HG02571 (cell line): ENCODE measurements around the gene NR1H4.
"Not testable (repeated sequence)": the region's sequence is repeated elsewhere in the genome, so short reads cannot be mapped to it uniquely, and the experiment has no call there.

Experiments
- ATAC-seq: cut with Tn5 transposase; IDR thresholded peaks from one replicate; pipeline ENCODE4 v1.9.1; 2021; ENCODE audit warnings: mild to moderate bottlenecking, moderate library complexity; ENCODE audit not compliant: unreplicated experiment

The NR1H4 gene

GRCh38 chr12:100566887-100567637 is 93.4 kb downstream of the NR1H4 start:
- ATAC-seq, result peak; percentile 97

DNA sequence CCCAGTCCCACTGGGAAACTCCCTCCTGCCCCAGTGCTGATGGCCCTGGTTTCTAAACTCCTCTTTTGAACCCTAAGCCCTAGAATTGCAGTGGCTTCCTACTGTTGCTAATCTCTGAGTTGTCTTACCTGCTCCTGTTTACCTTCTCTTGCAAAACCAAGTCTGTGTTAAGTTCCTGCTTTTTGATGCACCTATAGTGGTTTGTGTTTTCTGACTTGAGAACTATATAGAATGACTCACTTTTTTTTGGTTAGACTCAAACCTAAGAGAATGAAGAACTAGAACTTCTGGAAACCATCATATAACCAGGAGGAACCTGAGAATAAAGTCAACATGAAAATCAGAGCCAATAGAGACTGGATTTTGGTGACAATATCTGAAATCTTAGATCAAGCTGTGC is 94.3 kb downstream of the NR1H4 start:
- peak; percentile 16 for ATAC-seq

DNA sequence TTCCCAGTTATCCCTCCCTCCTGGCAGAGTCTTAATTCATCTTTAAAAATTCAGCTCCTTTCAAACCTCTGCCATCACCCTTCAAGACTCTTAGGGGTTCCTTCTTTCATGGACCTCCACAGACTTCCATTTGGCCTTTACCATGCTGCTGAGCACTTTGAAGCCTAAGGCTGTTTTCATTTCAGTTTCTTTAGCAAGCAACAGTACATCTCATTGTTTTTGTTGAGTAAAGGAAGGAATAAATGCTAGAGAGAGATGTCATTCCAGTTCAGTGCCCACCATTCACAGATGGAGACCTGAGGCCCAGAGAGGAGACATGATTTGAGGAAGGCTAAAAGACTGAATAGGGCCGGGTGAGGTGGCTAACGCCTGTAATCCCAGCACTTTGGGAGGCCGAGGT is 98.5 kb downstream of the NR1H4 start:
- no peak for ATAC-seq

GRCh38 chr12:100573292-100574186 is 99.9 kb downstream of the NR1H4 start, which contains the start of gene GAS2L3:
Gene GAS2L3, plus strand, starts transcription at chr12:100573684. Its CDS starts 21,221 bp downstream, at chr12:100594905.
- peak; percentile 98 for ATAC-seq

DNA sequence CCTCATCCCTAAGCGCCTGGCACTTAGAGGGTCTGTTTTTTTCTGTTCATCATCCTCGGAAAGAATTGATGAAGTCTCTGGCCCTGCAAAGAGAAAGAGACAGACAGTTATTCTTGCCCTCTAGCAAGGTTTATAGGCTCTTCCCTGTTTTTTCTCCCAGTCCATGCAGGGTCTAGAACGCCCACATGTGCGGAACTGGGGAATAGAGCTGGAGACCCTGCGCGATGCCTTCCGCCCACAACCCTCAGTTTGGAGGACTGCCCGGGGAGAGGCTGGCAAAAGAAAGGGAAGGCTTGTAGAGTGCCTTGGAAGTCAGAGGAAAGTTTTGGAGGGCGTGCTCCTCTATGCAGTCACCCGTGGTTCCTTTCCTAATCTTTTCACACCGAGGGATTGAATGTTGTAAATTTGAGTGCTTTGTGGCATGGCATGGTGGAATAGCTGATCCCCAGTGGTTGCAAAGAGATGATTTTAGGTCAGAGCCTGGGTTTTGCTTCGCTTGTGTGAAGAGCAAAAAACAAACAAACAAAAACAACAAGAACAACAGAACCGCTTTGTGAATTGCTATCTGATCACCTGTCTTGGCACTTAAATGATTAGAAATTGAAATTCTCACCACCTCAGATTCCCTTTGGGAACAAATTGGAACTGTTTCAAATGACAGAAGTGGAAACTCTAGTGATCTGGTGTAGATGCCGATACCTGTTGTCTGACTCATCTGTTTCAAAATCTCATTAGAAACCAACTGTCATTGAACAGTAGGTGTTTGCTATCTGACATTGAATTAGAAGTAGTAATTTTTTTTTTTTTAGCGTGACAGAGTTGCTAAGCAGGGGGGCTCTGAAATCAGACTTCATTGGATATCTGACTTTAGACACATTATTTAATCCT is 100.8 kb downstream of the NR1H4 start:
- ATAC-seq, result no peak

DNA sequence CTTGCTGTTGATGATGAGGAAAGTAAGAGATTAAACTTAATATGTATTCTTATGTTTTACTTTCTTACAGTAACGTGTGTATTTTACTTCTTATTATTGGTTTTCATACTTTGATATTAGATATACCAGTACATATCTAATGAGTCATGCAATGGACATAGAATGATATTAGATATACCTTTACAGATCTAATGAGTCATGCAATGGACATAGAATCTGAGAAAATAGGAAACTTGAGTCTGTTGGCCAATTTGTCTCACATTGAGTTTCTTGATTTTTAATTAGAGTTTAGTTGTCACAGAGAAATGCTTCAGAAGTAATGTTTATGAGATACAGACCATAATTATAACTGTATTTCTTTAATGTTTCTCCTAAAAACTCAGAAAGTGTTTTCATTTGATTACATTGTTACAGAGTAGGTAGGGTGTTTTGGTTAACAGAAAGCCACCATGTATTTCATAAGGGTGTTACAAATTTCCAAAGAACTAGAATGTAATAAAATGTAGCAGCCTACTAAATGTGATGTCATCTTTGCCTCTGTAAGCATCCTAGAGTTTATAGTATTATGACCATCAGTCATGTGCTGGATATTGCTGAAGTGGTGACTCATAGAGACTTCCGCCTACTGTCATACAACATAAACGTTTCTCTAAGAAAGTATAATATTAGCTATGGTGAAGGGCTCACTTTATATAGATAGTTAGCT is 102.8 kb downstream of the NR1H4 start:
- ATAC-seq, result no peak

- ATAC-seq, result no peak
Observed at GRCh38 chr12:100578923-100579322, 105.3 kb downstream of the NR1H4 start.

DNA sequence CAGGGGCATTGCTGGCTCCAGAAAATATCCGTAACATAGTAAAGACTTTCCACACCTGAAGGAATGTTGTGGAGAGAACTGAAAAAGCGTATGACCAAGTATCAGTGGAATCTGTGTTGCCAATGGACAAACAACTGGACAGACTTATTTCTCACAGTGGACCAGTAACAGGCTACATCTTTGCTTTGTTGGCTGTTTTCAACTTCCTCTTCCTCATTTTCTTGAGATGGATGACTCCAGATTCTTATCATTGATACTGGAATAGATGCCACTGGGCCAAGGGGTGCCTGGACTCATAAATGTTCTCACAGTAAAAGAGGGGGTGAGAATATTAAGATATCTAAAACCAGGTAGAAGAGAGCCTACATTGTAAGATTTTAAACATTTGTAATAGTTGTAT is 106.2 kb downstream of the NR1H4 start:
- ATAC-seq, result no peak

DNA sequence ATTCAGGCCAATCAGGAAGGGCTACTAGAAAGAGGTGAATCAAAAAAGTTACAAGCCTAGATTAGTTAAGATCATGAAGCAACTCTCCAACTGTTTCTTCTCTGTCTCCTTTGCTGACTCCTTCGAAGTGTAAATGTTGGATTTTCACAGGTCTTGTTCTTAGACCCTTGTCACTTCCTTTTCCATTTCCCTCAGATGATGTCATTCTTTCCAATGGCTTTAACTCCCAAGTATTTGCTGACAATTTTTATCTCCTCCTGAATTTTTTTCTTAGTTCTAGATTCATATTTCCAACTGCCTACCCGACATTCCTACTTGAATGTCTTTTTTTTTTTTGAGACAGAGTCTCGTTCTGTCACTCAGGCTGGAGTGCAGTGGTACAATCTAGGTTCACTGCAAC is 110.6 kb downstream of the NR1H4 start:
- no peak for ATAC-seq

GRCh38 chr12:100591979-100592378 is 118.3 kb downstream of the NR1H4 start:
- no peak for ATAC-seq

DNA sequence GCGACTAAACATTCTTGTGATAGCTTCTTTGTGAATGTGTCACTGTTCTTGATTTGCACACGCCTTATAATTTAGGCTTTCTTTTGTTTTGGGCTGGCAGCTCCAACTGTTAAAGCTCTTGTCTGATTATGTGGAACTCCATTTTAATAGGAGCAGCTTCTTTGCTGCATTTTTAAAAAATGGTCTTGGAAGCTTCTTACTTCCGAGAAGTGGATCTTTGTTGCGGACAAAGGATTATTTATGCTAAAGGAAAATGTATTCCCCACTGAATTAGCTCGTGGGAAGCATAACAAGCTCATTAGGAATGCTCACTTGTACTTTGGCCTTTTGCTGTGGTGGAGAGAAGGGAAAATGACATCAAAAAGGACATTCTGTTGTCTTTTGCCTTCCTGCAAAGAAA is 119.8 kb downstream of the NR1H4 start:
- no peak for ATAC-seq

DNA sequence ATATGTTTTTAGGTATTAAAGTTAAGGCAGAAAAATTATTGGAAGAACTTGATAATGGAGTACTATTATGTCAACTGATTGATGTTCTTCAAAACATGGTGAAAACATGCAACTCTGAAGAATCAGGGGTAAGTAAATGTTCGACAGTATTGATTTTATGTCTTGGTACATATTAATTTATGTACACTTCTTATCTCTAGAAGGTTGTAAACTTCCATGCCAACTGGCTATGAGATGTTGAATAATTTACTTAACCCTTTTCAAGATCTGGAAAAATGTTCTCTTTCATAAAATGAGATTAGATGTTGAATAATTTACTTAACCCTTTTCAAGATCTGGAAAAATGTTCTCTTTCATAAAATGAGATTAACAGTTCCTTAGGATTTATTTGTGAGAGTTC is 128.0 kb downstream of the NR1H4 start:
- ATAC-seq, result no peak

DNA sequence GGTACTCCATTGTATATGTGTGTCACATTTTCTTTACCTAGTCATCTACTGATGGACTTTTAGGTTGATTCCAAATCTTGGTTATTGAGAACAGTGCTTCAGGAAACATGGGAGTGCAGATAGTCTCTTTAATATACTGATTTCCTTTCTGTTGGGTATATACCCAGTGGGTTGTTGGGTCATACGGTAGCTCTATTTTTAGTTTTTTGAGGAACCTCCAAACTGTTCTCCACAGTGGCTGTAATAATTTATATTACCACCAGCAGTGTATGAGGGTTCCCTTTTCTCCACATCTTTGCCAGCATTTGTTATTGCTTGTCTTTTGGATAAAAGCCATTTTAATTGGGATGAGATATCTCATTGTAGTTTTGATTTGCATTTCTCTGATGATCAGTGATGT is 129.3 kb downstream of the NR1H4 start:
- not testable (repeated sequence) for ATAC-seq

GRCh38 chr12:100608776-100609175 is 135.1 kb downstream of the NR1H4 start:
- no peak for ATAC-seq

GRCh38 chr12:100610666-100611430 is 137.2 kb downstream of the NR1H4 start:
- no peak for ATAC-seq

DNA sequence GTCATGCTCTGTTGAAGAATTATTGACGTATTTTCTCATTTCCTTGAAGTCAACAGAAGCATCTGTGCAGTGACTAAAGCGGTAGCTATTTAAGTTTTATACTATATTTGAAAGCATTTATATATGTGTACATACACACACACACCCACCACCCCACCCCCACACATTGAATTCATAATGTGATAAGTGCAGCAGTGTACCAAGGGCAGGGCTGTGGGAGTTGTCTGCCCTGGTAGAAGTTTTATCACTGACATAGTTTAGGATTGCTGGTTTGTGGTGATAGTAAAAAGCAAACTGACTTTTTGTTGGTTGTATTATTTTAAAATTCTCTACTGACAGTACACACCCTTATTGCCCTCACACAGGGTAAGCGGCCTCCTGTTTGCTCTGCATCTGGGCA is 138.9 kb downstream of the NR1H4 start:
- no peak for ATAC-seq
